OCI-LY3 (cell line): ENCODE measurements around the gene TTC9C.
A peak's percentile ranks its signal among the peaks of the same experiment; 100 is the strongest.

Experiments
- H2AFZ ChIP-seq: fragments of 200-600, 300-600 bp; shearing (Covaris generic); 2 replicates; pipeline ENCODE4 v1.6.0; 2014; ENCODE audit warnings: antibody characterized with exemption, low read depth, low read length
- H3K27ac ChIP-seq: fragments of 200-600, 300-600 bp; sonication (generic); 2 replicates; pipeline ENCODE4 v1.5.1; 2014; ENCODE audit warnings: mild to moderate bottlenecking, low read length, moderate library complexity, mixed read lengths
- H3K27me3 ChIP-seq: fragments of 200-600, 300-600 bp; sonication (generic); 2 replicates; pipeline ENCODE4 v1.6.1; 2014; ENCODE audit warnings: low read depth, low read length, mixed read lengths
- H3K36me3 ChIP-seq: fragments of 200-600, 300-600 bp; sonication (generic); replicated peaks from 2 replicates; pipeline ENCODE3; 2014; ENCODE audit warnings: low read depth, low read length, mixed read lengths
- H3K4me1 ChIP-seq: fragments of 300-600, 200-600 bp; sonication (generic); 2 replicates; pipeline ENCODE4 v1.6.1; 2014; ENCODE audit warnings: low read length, mixed read lengths
- H3K4me2 ChIP-seq: fragments of 200-600, 300-600 bp; sonication (generic); 2 replicates; pipeline ENCODE4 v1.6.1; 2014; ENCODE audit warnings: low read length, mixed read lengths
- H3K4me3 ChIP-seq: fragments of 300-600, 200-600 bp; sonication (generic); 2 replicates; pipeline ENCODE4 v1.5.1; 2014; ENCODE audit warnings: antibody characterized with exemption, mild to moderate bottlenecking, low read length, moderate library complexity
- H3K79me2 ChIP-seq: fragments of 300-600, 200-600 bp; shearing (Covaris generic); 2 replicates; pipeline ENCODE4 v1.6.1; 2014; ENCODE audit warnings: mild to moderate bottlenecking, low read length, mixed read lengths
- H3K9ac ChIP-seq: fragments of 300-600, 200-600 bp; shearing (Covaris generic); 2 replicates; pipeline ENCODE4 v1.6.0; 2014; ENCODE audit warnings: mild to moderate bottlenecking, low read length, moderate library complexity
- H3K9me3 ChIP-seq: fragments of 200-600, 300-600 bp; shearing (Covaris generic); 2 replicates; pipeline ENCODE4 v1.6.1; 2014; ENCODE audit warnings: low read length, mixed read lengths; ENCODE audit not compliant: insufficient read depth
- H4K20me1 ChIP-seq: fragments of 200-600, 300-600 bp; sonication (generic); 2 replicates; pipeline ENCODE4 v1.6.1; 2016; ENCODE audit warnings: low read length, mixed read lengths; ENCODE audit not compliant: insufficient read depth
- CTCF ChIP-seq: fragments of 200-600, 300-600 bp; sonication (generic); IDR thresholded peaks from 2 replicates; pipeline ENCODE4 v1.5.1; 2014; ENCODE audit warnings: antibody characterized with exemption, low read length, low read depth
- EZH2phosphoT487 ChIP-seq: fragments of 200-600 bp; shearing (Covaris generic); IDR thresholded peaks from 2 replicates; pipeline ENCODE4 v1.6.1; 2018; ENCODE audit warnings: antibody characterized with exemption, mixed run types, low read depth

Gene TTC9C

GRCh38 chr11:62728171-62728988, at the start of gene TTC9C:
TSS of gene TTC9C (plus strand) at chr11:62728486. CDS start at chr11:62728849, 363 bp downstream.
- Histone ChIP-seq H2AFZ (peak within 1 kb of the TSS; percentile 95), H4K20me1 (peaks cover 28% of the 10 kb centered on the region), H3K9ac (peak within 1 kb of the TSS; percentile 99), H3K4me2 (peak within 1 kb of the TSS; percentile 87), H3K36me3 (peaks cover 39% of the 10 kb centered on the region), H3K4me1 (peaks cover 17% of the 10 kb centered on the region), H3K4me3 (peak within 1 kb of the TSS; percentile 91), H3K9me3 (no peaks in the 10 kb centered on the region), H3K27me3 (no peaks in the 10 kb centered on the region), H3K79me2 (peaks cover 76% of the 10 kb centered on the region), H3K27ac (peak within 1 kb of the TSS; percentile 96)
- TF ChIP-seq EZH2phosphoT487 (no peak), CTCF (no peak)

GRCh38 chr11:62678770-62679696, 49.3 kb upstream of the TTC9C start, which contains the start of gene UBXN1:
TSS of gene UBXN1 (minus strand) at chr11:62679073. CDS start at chr11:62678923, 150 bp downstream.
- peaks cover 19% of the 10 kb centered on the region for H3K4me1 ChIP-seq
- peak within 1 kb of the TSS; percentile 91 for H2AFZ ChIP-seq
- H3K9me3 ChIP-seq: no peaks in the 10 kb centered on the region
- no peaks in the 10 kb centered on the region for H3K27me3 ChIP-seq
- TF ChIP-seq EZH2phosphoT487: no peak
- TF ChIP-seq CTCF: no peak
- H3K4me2 ChIP-seq: peak within 1 kb of the TSS; percentile 97
- peak within 1 kb of the TSS; percentile 97 for H3K4me3 ChIP-seq
- H3K9ac ChIP-seq: peak within 1 kb of the TSS; percentile 89
- H3K79me2 ChIP-seq: peaks cover 35% of the 10 kb centered on the region
- no peaks in the 10 kb centered on the region for H4K20me1 ChIP-seq
- peak within 1 kb of the TSS; percentile 74 for H3K27ac ChIP-seq
- peaks cover 20% of the 10 kb centered on the region for H3K36me3 ChIP-seq

GRCh38 chr11:62680825-62681240, 47.5 kb upstream of the TTC9C start:
- TF ChIP-seq EZH2phosphoT487 (no peak), CTCF (peak; percentile 72)
- H3K27me3 ChIP-seq: no peaks in the 10 kb centered on the region

More at GRCh38 chr11:62680825-62681240, 47.5 kb upstream of the TTC9C start:
- Histone ChIP-seq H3K4me3 (peak overlapping the region; percentile 56), H3K9me3 (no peaks in the 10 kb centered on the region), H3K4me1 (peaks cover 19% of the 10 kb centered on the region), H3K36me3 (peaks cover 15% of the 10 kb centered on the region), H4K20me1 (no peaks in the 10 kb centered on the region), H3K27ac (peak overlapping the region; percentile 44), H3K79me2 (peaks cover 28% of the 10 kb centered on the region), H2AFZ (peak overlapping the region; percentile 95), H3K4me2 (peak overlapping the region; percentile 48), H3K9ac (peak overlapping the region; percentile 31; the same call in 1 of the 2 replicates)
